HepG2 (cell line): ENCODE measurements around the gene GPR152. TPM values are rescaled to one million over a fixed set of nuclear protein-coding genes. Genes with fewer than 3 reads are reported as not detected.

ENCODE experiments used
- ATAC-seq: fragments of 200-7000 bp; cut with Tn5 transposase; 3 replicates; pipeline ENCODE4 v1.9.1; 2020; ENCODE audit warnings: mild to moderate bottlenecking, moderate library complexity
- BruUV-seq: library from RNA; stranded (reverse); fragments of 400-500 nt; replicated peaks from 2 replicates; lab custom pipeline; 2021; lab: Mats Ljungman, UMichigan
- CTCF ChIA-PET: fragments of 300-600 bp; formaldehyde crosslinking; extraction: SDS; loops from one replicate; lab custom pipeline; 2021; ENCODE audit warnings: low total read pairs, inconsistent platforms, low intra/inter-chr PET ratio; lab: Yijun Ruan, JAX
- POLR2A ChIA-PET: fragments of 350-600 bp; sonication (Branson Sonifier 250); formaldehyde crosslinking; loops from one replicate; lab custom pipeline; 2020; ENCODE audit warnings: antibody characterized with exemption, inconsistent platforms; lab: Yijun Ruan, JAX
- DNase-seq: peaks from one replicate; pipeline ENCODE4 v3.0.0-alpha.2; 2015; ENCODE audit warnings: low spot score
- FAIRE-seq: peaks from 3 replicates; lab custom pipeline; 2011; peaks lifted over from hg19 to GRCh38; lab: Jason Lieb, UNC
- H2AFZ ChIP-seq: one replicate; pipeline ENCODE4 v1.6.1; 2011; ENCODE audit warnings: low read length, inconsistent platforms
- H3K27ac ChIP-seq: fragments of 300-600 bp; 3 replicates; pipeline ENCODE4 v1.8.0; 2011; ENCODE audit warnings: mixed run types, mild to moderate bottlenecking, mixed read lengths, low read length, inconsistent platforms; ENCODE audit not compliant: insufficient read depth; ENCODE audit errors: extremely low read length
- H3K27me3 ChIP-seq, 2 experiments: fragments of 200-600 bp in 1 of 2; 2 replicates in 1 of 2; 3 replicates in 1 of 2; pipeline versions ENCODE4 v1.6.0 to v1.8.0; 2011; ENCODE audit warnings: low read length in 2 of 2, mild to moderate bottlenecking in 2 of 2, moderate library complexity in 2 of 2, inconsistent platforms in 1 of 2; ENCODE audit not compliant: insufficient read depth in 2 of 2, control insufficient read depth in 1 of 2
- H3K36me3 ChIP-seq, 2 experiments: fragments of 200-600 bp in 1 of 2; replicated peaks in 1 of 2; 2 replicates in 1 of 2; 3 replicates in 1 of 2; pipeline versions ENCODE4 v1.5.1 to v1.8.0; 2011; ENCODE audit warnings: low read length in 2 of 2, inconsistent platforms in 1 of 2; ENCODE audit not compliant: insufficient read depth in 2 of 2, control insufficient read depth in 1 of 2
- H3K4me1 ChIP-seq: 2 replicates; pipeline ENCODE4 v1.5.1; 2012; ENCODE audit warnings: low read length, inconsistent platforms; ENCODE audit not compliant: insufficient read depth
- H3K4me2 ChIP-seq: 2 replicates; pipeline ENCODE4 v1.6.0; 2011; ENCODE audit warnings: low read depth, low read length, inconsistent platforms
- H3K4me3 ChIP-seq, 3 experiments: fragments of 200-600 bp in 1 of 3; sonication (generic), shearing (Covaris generic) in 1 of 3; replicated peaks in 1 of 3; 2 replicates each; pipeline ENCODE4 v1.5.1; 2011 to 2016; ENCODE audit warnings: low read length in 3 of 3, inconsistent platforms in 2 of 3, low read depth in 2 of 3, mild to moderate bottlenecking in 2 of 3, control low read depth in 1 of 3, mixed read lengths in 1 of 3; ENCODE audit not compliant: insufficient read depth in 1 of 3
- H3K79me2 ChIP-seq: one replicate; pipeline ENCODE4 v1.6.1; 2011; ENCODE audit warnings: low read length, inconsistent platforms; ENCODE audit not compliant: insufficient read depth
- H3K9ac ChIP-seq: 2 replicates; pipeline ENCODE4 v1.6.0; 2011; ENCODE audit warnings: mild to moderate bottlenecking, low read depth, low read length, inconsistent platforms; ENCODE audit not compliant: insufficient read depth
- H3K9me3 ChIP-seq: 2 replicates; pipeline ENCODE4 v1.5.1; 2012; ENCODE audit warnings: mild to moderate bottlenecking, low read length
- H4K20me1 ChIP-seq: 2 replicates; pipeline ENCODE4 v1.6.0; 2011; ENCODE audit warnings: inconsistent platforms, mild to moderate bottlenecking, low read length, moderate library complexity; ENCODE audit not compliant: insufficient read depth
- ADNP ChIP-seq: sonication (generic); formaldehyde crosslinking; IDR thresholded peaks from 2 replicates; pipeline ENCODE4 v1.4.0; 2020; ENCODE audit warnings: missing genetic modification reagents
- KAT7 ChIP-seq: IDR thresholded peaks from 2 replicates; pipeline ENCODE4 v1.6.1; 2018; ENCODE audit warnings: borderline replicate concordance, missing compliant biosample characterization
- KDM1A ChIP-seq: IDR thresholded peaks from 2 replicates; pipeline ENCODE4 v1.6.1; 2016; ENCODE audit warnings: missing compliant biosample characterization
- MXI1 ChIP-seq: IDR thresholded peaks from 3 replicates; pipeline ENCODE4 v1.6.1; 2012; ENCODE audit warnings: low read depth, low read length, inconsistent platforms, borderline replicate concordance
- NFE2L1 ChIP-seq: sonication (generic); formaldehyde crosslinking; IDR thresholded peaks from 2 replicates; pipeline ENCODE4 v1.4.0; 2020; ENCODE audit warnings: missing genetic modification reagents, mild to moderate bottlenecking, borderline replicate concordance
- NR1H2 ChIP-seq: sonication (generic); formaldehyde crosslinking; IDR thresholded peaks from 2 replicates; pipeline ENCODE4 v1.8.1; 2022; ENCODE audit warnings: low read depth, missing genetic modification reagents, borderline replicate concordance
- SNRNP70 ChIP-seq: fragments of 200-400 bp; formaldehyde crosslinking; IDR thresholded peaks from 2 replicates; pipeline ENCODE4 v1.6.1; 2017; ENCODE audit warnings: mild to moderate bottlenecking, low read depth, low read length, moderate library complexity
- ZNF326 ChIP-seq: sonication (generic); formaldehyde crosslinking; IDR thresholded peaks from 2 replicates; pipeline ENCODE4 v1.4.0; 2020; ENCODE audit warnings: missing genetic modification reagents, borderline replicate concordance
- ZNF501 ChIP-seq: sonication (generic); formaldehyde crosslinking; IDR thresholded peaks from 2 replicates; pipeline ENCODE4 v1.5.1; 2020; ENCODE audit warnings: mild to moderate bottlenecking, moderate library complexity, missing genetic modification reagents
- ZNF740 ChIP-seq: sonication (generic); formaldehyde crosslinking; IDR thresholded peaks from 2 replicates; pipeline ENCODE4 v1.4.0; 2020; ENCODE audit warnings: missing genetic modification reagents
- ZNF83 ChIP-seq: sonication (generic); formaldehyde crosslinking; IDR thresholded peaks from 2 replicates; pipeline ENCODE4 v1.4.0; 2020; ENCODE audit warnings: missing genetic modification reagents, mild to moderate bottlenecking, borderline replicate concordance
- ZSCAN22 ChIP-seq: sonication (generic); formaldehyde crosslinking; IDR thresholded peaks from 2 replicates; pipeline ENCODE4 v1.4.0; 2020; ENCODE audit warnings: mild to moderate bottlenecking, missing genetic modification reagents
- WGBS: methylation state at CpG from one replicate; pipeline ENCODE4 v1.1.6; 2017; ENCODE audit warnings: low lambda C conversion rate; 5-methylcytosine and 5-hydroxymethylcytosine counted together
- in situ Hi-C: cut with HindIII; loops from 2 replicates; pipeline ENCODE4 v1.10.0; 2017; ENCODE audit warnings: low pct_unique_long_range_greater_than_20kb; ENCODE audit not compliant: extremely low pct_ligation_motif_present
- intact Hi-C: fragments of 100-400 bp; cut with micrococcal nuclease; formaldehyde crosslinking; loops from one replicate; pipeline ENCODE4 v1.10.0; 2022; ENCODE audit not compliant: unreplicated experiment
- polyA plus RNA-seq, 8 experiments: library from polyadenylated mRNA; depleted of rRNA in 3 of 8; stranded (reverse) in 7 of 8; unstranded in 1 of 8; fragments of >200 nt; fragmentation: Illumina TruSeq in 4 of 8; extraction: Trizol in 4 of 8; gene quantifications; 2 replicates each; pipeline versions ENCODE4 v1.2.1 to v1.2.3, GENCODE V29; 2011 to 2016; ENCODE audit warnings: low read depth in 4 of 8, missing spikeins in 1 of 8, mixed read lengths in 1 of 8; ENCODE audit not compliant: insufficient read depth in 1 of 8
- total RNA-seq, 5 experiments: library from RNA; depleted of rRNA; stranded (reverse); fragments of >200 nt; fragmentation: Illumina TruSeq; extraction: Trizol; gene quantifications; 2 replicates each; pipeline ENCODE4 v1.2.3, GENCODE V29; 2016; ENCODE audit warnings: low read depth in 1 of 5
- TF ChIP-seq, protein P1 (sequence below): sonication (generic); formaldehyde crosslinking; IDR thresholded peaks from 2 replicates; pipeline ENCODE4 v1.4.0; 2020; ENCODE audit warnings: missing genetic modification reagents

The GPR152 gene
- total and polyA plus RNA-seq, 2 of the 13 experiments (the other 11 are each of a cell fraction or from before 2014, with no cell fraction given): not detected

DNA sequence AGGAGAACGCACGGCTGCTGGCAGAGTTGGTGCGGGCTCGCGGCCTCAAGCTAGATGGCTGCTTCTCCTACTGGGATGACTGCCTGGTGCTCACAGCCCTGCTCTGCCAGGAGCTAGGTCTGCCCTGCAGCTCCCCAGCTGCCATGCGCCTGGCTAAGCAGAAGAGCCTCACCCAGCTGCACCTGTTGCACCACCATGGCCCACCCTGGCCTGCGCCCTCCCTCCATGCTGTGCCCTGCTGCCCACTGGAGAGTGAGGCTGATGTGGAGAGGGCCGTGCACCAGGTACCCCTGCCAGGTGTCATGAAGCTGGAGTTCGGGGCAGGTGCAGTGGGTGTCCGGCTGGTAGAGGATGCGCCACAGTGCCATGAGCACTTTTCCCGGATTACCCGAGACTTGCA lies 29.1 kb downstream of the GPR152 start:
- Histone ChIP-seq H3K27ac (no peak overlapping the region), H3K4me2 (no peak overlapping the region), H3K9ac (no peak overlapping the region), H3K4me1 (peaks cover 53% of the 10 kb centered on the region), H4K20me1 (no peaks in the 10 kb centered on the region), H3K79me2 (peaks cover 2% of the 10 kb centered on the region), H3K4me3 (no peak overlapping the region), H2AFZ (no peak overlapping the region), H3K27me3 (peaks cover 3 to 14% of the 10 kb centered on the region in 2 experiments; a peak in 2 of 5 replicates), H3K9me3 (no peaks in the 10 kb centered on the region), H3K36me3 (no peaks in the 10 kb centered on the region)
- in situ Hi-C loops: no loop called here
- BruUV-seq: no TSS peak
- ATAC-seq: no peak
- DNase-seq: no peak
- 78% methylated on average over 7 of the region's 13 CpGs for WGBS
- intact Hi-C loops: no loop called here
- ChIA-PET POLR2A (interaction anchor here (1.0 to 7.4 kb wide), 2 partner anchors 20 to 34 kb away, joined by 3 to 78 read pairs; partner anchors contain the start of genes PPP1CA and TBC1D10C), CTCF (no interaction called here)
- no peak for FAIRE-seq
- TF ChIP-seq ZNF83: no peak
- TF ChIP-seq SNRNP70: no peak
- TF ChIP-seq KAT7: no peak
- no peak for TF ChIP-seq ADNP (CRISPR knock-in tag)
- no peak for TF ChIP-seq ZNF501 (CRISPR knock-in tag)
- no peak for TF ChIP-seq KDM1A
- no peak for TF ChIP-seq NR1H2 (CRISPR knock-in tag)
- TF ChIP-seq MXI1: no peak
- TF ChIP-seq, protein P1, sequence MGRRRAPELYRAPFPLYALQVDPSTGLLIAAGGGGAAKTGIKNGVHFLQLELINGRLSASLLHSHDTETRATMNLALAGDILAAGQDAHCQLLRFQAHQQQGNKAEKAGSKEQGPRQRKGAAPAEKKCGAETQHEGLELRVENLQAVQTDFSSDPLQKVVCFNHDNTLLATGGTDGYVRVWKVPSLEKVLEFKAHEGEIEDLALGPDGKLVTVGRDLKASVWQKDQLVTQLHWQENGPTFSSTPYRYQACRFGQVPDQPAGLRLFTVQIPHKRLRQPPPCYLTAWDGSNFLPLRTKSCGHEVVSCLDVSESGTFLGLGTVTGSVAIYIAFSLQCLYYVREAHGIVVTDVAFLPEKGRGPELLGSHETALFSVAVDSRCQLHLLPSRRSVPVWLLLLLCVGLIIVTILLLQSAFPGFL: no peak
- no peak for TF ChIP-seq ZSCAN22
- no peak for TF ChIP-seq ZNF326 (CRISPR knock-in tag)
- no peak for TF ChIP-seq NFE2L1 (CRISPR knock-in tag)
- no peak for TF ChIP-seq ZNF740 (CRISPR knock-in tag)
